Endothelial cell (in vitro differentiated cells): ENCODE measurements around the gene MARK3. TPM values are rescaled to one million over a fixed set of nuclear protein-coding genes. Genes with fewer than 3 reads are reported as not detected.

Source experiments
- DNase-seq: peaks from one replicate; pipeline ENCODE4 v3.0.0; 2021; ENCODE audit warnings: low spot score
- H3K27ac Mint-ChIP-seq: one replicate; pipeline ENCODE4 v1.8.0; 2021; ENCODE audit warnings: mixed read lengths, inconsistent platforms; ENCODE audit not compliant: unreplicated experiment
- H3K27me3 Mint-ChIP-seq: one replicate; pipeline ENCODE4 v1.8.0; 2021; ENCODE audit warnings: mild to moderate bottlenecking, moderate library complexity, mixed read lengths, inconsistent platforms; ENCODE audit not compliant: unreplicated experiment
- H3K36me3 Mint-ChIP-seq: one replicate; pipeline ENCODE4 v1.8.0; 2021; ENCODE audit warnings: mild to moderate bottlenecking, low read depth, mixed read lengths, inconsistent platforms; ENCODE audit not compliant: unreplicated experiment
- H3K4me1 Mint-ChIP-seq: one replicate; pipeline ENCODE4 v1.8.0; 2021; ENCODE audit warnings: mild to moderate bottlenecking, mixed read lengths, inconsistent platforms; ENCODE audit not compliant: unreplicated experiment
- H3K4me3 Mint-ChIP-seq: one replicate; pipeline ENCODE4 v1.8.0; 2021; ENCODE audit warnings: mild to moderate bottlenecking, mixed read lengths, inconsistent platforms; ENCODE audit not compliant: unreplicated experiment
- H3K9me3 Mint-ChIP-seq: one replicate; pipeline ENCODE4 v1.8.0; 2021; ENCODE audit warnings: mixed read lengths, inconsistent platforms; ENCODE audit not compliant: unreplicated experiment
- CTCF ChIP-seq: fragments of 200-600 bp; sonication (generic); IDR thresholded peaks from one replicate; pipeline ENCODE4 v1.5.0; 2021; ENCODE audit warnings: antibody characterized with exemption; ENCODE audit not compliant: unreplicated experiment
- total RNA-seq: library from RNA; stranded (reverse); fragmentation: NEBNext Ultra II Directional; extraction: Animal tissue kit (Norgen Biotek cat#: 25700); gene quantifications from one replicate; pipeline ENCODE4 v1.2.1, GENCODE V29; 2021; ENCODE audit not compliant: unreplicated experiment

Gene MARK3
- total RNA-seq, 1 donor from 2014 or later, result 70.8 TPM

GRCh38 chr14:103528587-103529382, 143.6 kb downstream of the MARK3 start, which contains the start of gene TRMT61A:
TRMT61A (plus strand) TSS chr14:103529196; CDS start chr14:103529979, 783 bp downstream.
- TF ChIP-seq CTCF, result no peak
- DNase-seq, result peak; percentile 66
- Mint-ChIP-seq H3K4me3 (peak within 1 kb of the TSS; percentile 96), H3K27ac (peak within 1 kb of the TSS; percentile 89), H3K4me1 (peaks cover 12% of the 10 kb centered on the region), H3K27me3 (peaks cover 14% of the 10 kb centered on the region), H3K9me3 (no peaks in the 10 kb centered on the region), H3K36me3 (peaks cover 1% of the 10 kb centered on the region)

GRCh38 chr14:103529383-103530365, 144.5 kb downstream of the MARK3 start:
- no peak for TF ChIP-seq CTCF
- no peaks in the 10 kb centered on the region for H3K9me3 Mint-ChIP-seq
- H3K27me3 Mint-ChIP-seq, result peaks cover 13% of the 10 kb centered on the region
- H3K4me1 Mint-ChIP-seq, result peaks cover 12% of the 10 kb centered on the region
- H3K36me3 Mint-ChIP-seq, result no peaks in the 10 kb centered on the region
- peak overlapping the region; percentile 96 for H3K4me3 Mint-ChIP-seq
- peak overlapping the region; percentile 80 for H3K27ac Mint-ChIP-seq
- no peak for DNase-seq

- Mint-ChIP-seq H3K4me3 (peak overlapping the region; percentile 60), H3K27me3 (peaks cover 13% of the 10 kb centered on the region), H3K27ac (no peak overlapping the region), H3K4me1 (peaks cover 12% of the 10 kb centered on the region), H3K36me3 (no peaks in the 10 kb centered on the region), H3K9me3 (no peaks in the 10 kb centered on the region)
- DNase-seq, result no peak
- TF ChIP-seq CTCF, result no peak
Measured at GRCh38 chr14:103530390-103530789, 145.2 kb downstream of the MARK3 start.

- Mint-ChIP-seq H3K27me3 (peaks cover 12% of the 10 kb centered on the region), H3K9me3 (no peaks in the 10 kb centered on the region), H3K36me3 (no peaks in the 10 kb centered on the region), H3K27ac (no peak overlapping the region), H3K4me3 (peak overlapping the region; percentile 60), H3K4me1 (peaks cover 12% of the 10 kb centered on the region)
- no peak for DNase-seq
- TF ChIP-seq CTCF, result no peak
Measured at GRCh38 chr14:103530831-103531230, 145.6 kb downstream of the MARK3 start.
